Astrocyte (in vitro differentiated cells and primary cell): ENCODE data around the gene XYLT1.

Experiments used
- EZH2 ChIP-seq: IDR thresholded peaks from 2 replicates; pipeline ENCODE4 v1.6.1; 2012; ENCODE audit warnings: mild to moderate bottlenecking, low read length, inconsistent platforms; ENCODE audit not compliant: insufficient read depth
- TF ChIP-seq, protein P1 (sequence below): IDR thresholded peaks from 2 replicates; pipeline ENCODE4 v1.5.1; 2011; ENCODE audit warnings: low read depth, mild to moderate bottlenecking, inconsistent platforms, low read length, moderate library complexity; ENCODE audit not compliant: insufficient read depth

- TF ChIP-seq EZH2, result no peak
- TF ChIP-seq, protein P1, sequence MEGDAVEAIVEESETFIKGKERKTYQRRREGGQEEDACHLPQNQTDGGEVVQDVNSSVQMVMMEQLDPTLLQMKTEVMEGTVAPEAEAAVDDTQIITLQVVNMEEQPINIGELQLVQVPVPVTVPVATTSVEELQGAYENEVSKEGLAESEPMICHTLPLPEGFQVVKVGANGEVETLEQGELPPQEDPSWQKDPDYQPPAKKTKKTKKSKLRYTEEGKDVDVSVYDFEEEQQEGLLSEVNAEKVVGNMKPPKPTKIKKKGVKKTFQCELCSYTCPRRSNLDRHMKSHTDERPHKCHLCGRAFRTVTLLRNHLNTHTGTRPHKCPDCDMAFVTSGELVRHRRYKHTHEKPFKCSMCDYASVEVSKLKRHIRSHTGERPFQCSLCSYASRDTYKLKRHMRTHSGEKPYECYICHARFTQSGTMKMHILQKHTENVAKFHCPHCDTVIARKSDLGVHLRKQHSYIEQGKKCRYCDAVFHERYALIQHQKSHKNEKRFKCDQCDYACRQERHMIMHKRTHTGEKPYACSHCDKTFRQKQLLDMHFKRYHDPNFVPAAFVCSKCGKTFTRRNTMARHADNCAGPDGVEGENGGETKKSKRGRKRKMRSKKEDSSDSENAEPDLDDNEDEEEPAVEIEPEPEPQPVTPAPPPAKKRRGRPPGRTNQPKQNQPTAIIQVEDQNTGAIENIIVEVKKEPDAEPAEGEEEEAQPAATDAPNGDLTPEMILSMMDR, result no peak
Observed at GRCh38 chr16:17082095-17082882, 388.5 kb downstream of the XYLT1 start.
